Neutrophil (primary cell): ENCODE measurements around the gene HPRT1.

Experiments used
- H3K27ac ChIP-seq: fragments of 200-600 bp; sonication (generic); 2 replicates; pipeline ENCODE4 v1.5.1; 2016; ENCODE audit warnings: mild to moderate bottlenecking, moderate library complexity
- H3K27me3 ChIP-seq: fragments of 200-600 bp; sonication (generic); 2 replicates; pipeline ENCODE4 v1.6.0; 2016; ENCODE audit warnings: mild to moderate bottlenecking
- H3K36me3 ChIP-seq: fragments of 200-600 bp; sonication (generic); 2 replicates; pipeline ENCODE4 v1.5.1; 2017
- H3K4me1 ChIP-seq, 2 experiments: fragments of 200-600 bp in 1 of 2; sonication (generic) in 1 of 2; 1 replicate in 1 of 2; 2 replicates in 1 of 2; pipeline versions ENCODE4 v1.5.1 to v1.6.1; 2013 to 2016; ENCODE audit warnings: low read depth in 1 of 2, low read length in 1 of 2, mild to moderate bottlenecking in 1 of 2, moderate library complexity in 1 of 2; ENCODE audit not compliant: control insufficient read depth in 1 of 2, insufficient read depth in 1 of 2
- H3K4me3 ChIP-seq, 2 experiments: fragments of 200-600 bp in 1 of 2; sonication (generic) in 1 of 2; 1 replicate in 1 of 2; 2 replicates in 1 of 2; pipeline ENCODE4 v1.5.1; 2013 to 2016; ENCODE audit warnings: low read depth in 1 of 2, low read length in 1 of 2, mild to moderate bottlenecking in 1 of 2, moderate library complexity in 1 of 2
- H3K9me3 ChIP-seq: fragments of 200-600 bp; sonication (generic); 2 replicates; pipeline ENCODE4 v1.5.1; 2016
- CTCF ChIP-seq: fragments of 200-600 bp; sonication (generic); IDR thresholded peaks from 2 replicates; pipeline ENCODE4 v1.5.1; 2016; ENCODE audit warnings: antibody characterized with exemption

HPRT1 gene

DNA sequence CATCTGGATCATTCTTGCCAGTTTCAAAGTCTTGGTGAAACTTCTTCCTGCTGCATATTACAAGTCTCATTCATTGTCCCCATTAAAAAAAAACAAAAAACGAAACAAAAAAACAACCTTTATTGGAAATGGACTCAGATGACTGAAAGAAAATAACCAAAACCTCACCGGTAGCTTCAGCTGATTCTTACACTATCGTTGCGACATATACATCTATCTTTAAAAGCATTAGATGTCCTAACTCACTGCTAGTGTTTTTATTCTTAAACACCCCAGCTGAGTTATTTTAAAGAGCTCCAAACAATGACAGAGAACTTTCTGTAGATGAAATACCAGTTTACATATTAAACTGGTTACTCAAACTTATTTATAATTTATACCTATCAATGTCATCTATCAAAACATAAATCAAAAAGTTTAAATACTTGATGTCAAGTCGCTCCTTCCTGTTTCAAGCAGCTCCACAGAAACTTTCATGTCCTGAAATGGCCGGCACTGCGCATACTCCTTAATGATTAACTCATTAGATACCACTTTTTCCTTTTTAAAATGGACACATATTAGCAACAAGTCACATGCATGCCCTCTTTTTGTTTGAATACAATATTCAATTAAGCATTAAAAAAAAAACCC, 87.2 kb downstream of the HPRT1 start:
- Histone ChIP-seq H3K27ac (no peak overlapping the region), H3K4me3 (no peak overlapping the region), H3K9me3 (no peaks in the 10 kb centered on the region), H3K36me3 (no peaks in the 10 kb centered on the region), H3K27me3 (no peaks in the 10 kb centered on the region), H3K4me1 (peaks cover 17 to 27% of the 10 kb centered on the region in 2 experiments)
- no peak for TF ChIP-seq CTCF

- Histone ChIP-seq H3K9me3 (no peaks in the 10 kb centered on the region), H3K27ac (peak overlapping the region; percentile 83), H3K4me3 (peak overlapping the region; percentile 67 to 71), H3K4me1 (peaks cover 17 to 26% of the 10 kb centered on the region in 2 experiments), H3K36me3 (no peaks in the 10 kb centered on the region), H3K27me3 (no peaks in the 10 kb centered on the region)
- no peak for TF ChIP-seq CTCF
These were observed 88.6 kb downstream of the HPRT1 start for GRCh38 chrX:134548257-134549201.
